ENCODE data around the gene SLC33A1.

The SLC33A1 gene

DNA sequence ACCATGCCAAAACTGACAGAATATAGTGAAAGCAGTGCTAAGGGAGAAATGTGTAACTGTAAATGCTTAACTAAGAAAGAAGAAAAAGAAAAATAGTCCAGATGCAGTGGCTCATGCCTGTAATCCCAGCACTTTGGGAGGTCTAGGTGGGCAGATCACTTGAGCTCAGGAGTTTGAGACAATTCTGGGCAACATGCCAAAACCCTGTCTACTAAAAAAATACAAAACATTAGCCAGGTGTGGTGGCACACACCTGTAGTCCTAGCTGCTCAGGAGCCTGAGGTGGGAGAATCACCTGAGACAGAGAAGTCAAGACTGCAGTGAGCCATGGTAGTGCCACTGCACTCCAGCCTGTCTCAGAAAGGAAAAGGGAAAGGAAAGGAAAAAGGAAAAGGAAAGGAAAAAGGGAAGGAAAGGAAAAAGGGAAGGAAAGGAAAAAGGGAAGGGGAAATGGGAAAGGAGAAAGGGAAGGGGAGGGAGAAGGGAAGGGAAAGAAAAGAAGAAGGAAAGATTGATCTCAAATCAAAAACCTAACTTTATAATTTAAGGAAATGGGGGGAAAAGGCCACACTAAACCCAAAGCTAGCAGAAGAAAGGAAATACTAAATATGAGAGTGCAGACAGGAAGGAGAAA is 68.4 kb downstream of the SLC33A1 start:
- DNase-seq: no peak

GRCh38 chr3:155782390-155782953 is 71.8 kb downstream of the SLC33A1 start:
- DNase-seq: no peak

DNA sequence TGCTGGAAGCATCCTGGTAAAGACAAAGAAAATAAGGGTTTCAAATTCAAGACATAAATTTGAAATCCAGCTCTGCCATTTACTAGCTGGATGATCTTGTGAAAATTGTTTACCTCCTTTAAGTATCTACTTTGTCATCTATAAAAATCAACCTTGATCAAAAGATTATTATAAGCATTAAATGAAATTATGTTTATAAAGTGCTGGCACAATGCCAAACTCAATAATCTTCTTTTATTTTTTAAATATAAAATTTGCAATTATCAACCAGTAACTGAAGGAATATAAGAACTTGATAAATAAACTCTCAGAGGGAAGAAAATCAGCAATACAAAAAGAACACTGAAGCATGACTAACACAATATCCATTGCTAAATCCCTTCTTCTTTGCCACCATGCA is 73.9 kb downstream of the SLC33A1 start:
- no peak for DNase-seq

GRCh38 chr3:155778462-155778861 is 75.8 kb downstream of the SLC33A1 start:
- no peak for DNase-seq

DNA sequence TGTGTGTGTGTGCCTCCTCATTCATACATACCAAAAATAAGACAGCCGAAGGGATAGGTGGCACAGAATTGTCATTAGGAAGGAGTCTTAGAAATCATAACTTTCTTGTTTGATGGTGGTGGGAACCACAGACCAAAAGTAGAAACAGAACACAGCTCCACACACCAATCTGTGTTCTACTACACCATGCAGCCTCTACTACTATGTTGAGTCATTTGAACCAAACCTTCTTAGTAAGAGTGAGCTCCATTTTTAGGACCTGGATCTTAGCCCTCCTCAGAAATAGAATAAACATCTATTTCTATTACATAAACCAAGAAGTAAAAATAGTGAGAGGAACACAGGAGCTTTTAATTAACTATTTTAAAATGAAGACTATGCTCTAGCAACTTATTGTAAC is 81.4 kb downstream of the SLC33A1 start:
- DNase-seq: no peak

DNA sequence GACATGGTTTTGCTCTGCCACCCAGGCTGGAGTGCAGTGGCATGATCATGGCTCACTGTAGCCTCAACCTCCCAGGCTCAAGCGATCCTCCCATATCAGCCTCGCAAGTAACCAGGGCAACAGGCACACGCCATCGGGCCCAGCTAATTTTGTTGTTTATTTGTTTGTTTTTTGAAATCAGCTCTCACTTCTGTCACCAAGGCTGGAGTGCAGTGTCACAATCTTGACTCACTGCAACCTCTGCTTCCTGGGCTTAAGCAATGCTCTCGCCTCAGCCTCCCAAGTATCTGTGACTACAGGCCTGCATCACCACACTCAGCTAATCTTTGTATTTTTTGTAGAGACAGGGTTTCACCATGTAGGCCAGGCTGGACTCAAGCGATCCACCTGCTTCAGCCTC is 83.1 kb downstream of the SLC33A1 start:
- DNase-seq: no peak
